ENCODE measurements around the gene P3R3URF.

The P3R3URF gene

GRCh38 chr1:46171871-46172270 lies 4.4 kb downstream of the P3R3URF start:
- no peak for FAIRE-seq

- no peak for FAIRE-seq
Observed at GRCh38 chr1:46171351-46171750, 4.9 kb downstream of the P3R3URF start.

GRCh38 chr1:46169811-46170454 lies 6.4 kb downstream of the P3R3URF start:
- FAIRE-seq: no peak

- no peak for FAIRE-seq
Observed at GRCh38 chr1:46168477-46168876, 7.8 kb downstream of the P3R3URF start.

- FAIRE-seq: no peak
Observed at GRCh38 chr1:46166521-46167462, 9.5 kb downstream of the P3R3URF start.

GRCh38 chr1:46160212-46160611 lies 16.1 kb downstream of the P3R3URF start:
- FAIRE-seq: no peak

- FAIRE-seq: no peak
Observed at GRCh38 chr1:46159516-46159915, 16.8 kb downstream of the P3R3URF start.

GRCh38 chr1:46158312-46159281 lies 17.7 kb downstream of the P3R3URF start:
- FAIRE-seq: no peak

- no peak for FAIRE-seq
Observed at GRCh38 chr1:46157916-46158311, 18.4 kb downstream of the P3R3URF start.

GRCh38 chr1:46153732-46154131 lies 22.6 kb downstream of the P3R3URF start:
- FAIRE-seq: no peak

- no peak for FAIRE-seq
Observed at GRCh38 chr1:46153228-46153627, 23.1 kb downstream of the P3R3URF start.

- no peak for FAIRE-seq
Observed at GRCh38 chr1:46152016-46152415, 24.3 kb downstream of the P3R3URF start.

- FAIRE-seq: no peak
Observed at GRCh38 chr1:46150085-46150484, 26.2 kb downstream of the P3R3URF start.

GRCh38 chr1:46148318-46148717 lies 28.0 kb downstream of the P3R3URF start:
- no peak for FAIRE-seq

- no peak for FAIRE-seq
Observed at GRCh38 chr1:46137916-46138315, 38.4 kb downstream of the P3R3URF start.

GRCh38 chr1:46136711-46137110 lies 39.6 kb downstream of the P3R3URF start:
- FAIRE-seq: no peak

GRCh38 chr1:46134660-46135331 lies 41.5 kb downstream of the P3R3URF start:
- no peak for FAIRE-seq

GRCh38 chr1:46133781-46134350 lies 42.4 kb downstream of the P3R3URF start:
- no peak for FAIRE-seq

GRCh38 chr1:46133181-46133658 lies 43.1 kb downstream of the P3R3URF start:
- no peak for FAIRE-seq

GRCh38 chr1:46132529-46133180 lies 43.6 kb downstream of the P3R3URF start, which contains the start of gene PIK3R3:
TSS of gene PIK3R3 (minus strand) at chr1:46132629. CDS start at chr1:46131952, 677 bp downstream.
- FAIRE-seq: peak; percentile 95

Measured in TTC549 (cell line).